WTC11 (cell line): ENCODE results near the gene GRIK2. TPM values are rescaled to one million over a fixed set of nuclear protein-coding genes. Genes with fewer than 3 reads are reported as not detected.

Experiments used
- ATAC-seq: fragments of 200-7000 bp; cut with Tn5 transposase; 2 replicates; pipeline ENCODE4 v1.10.0; 2021; ENCODE audit warnings: mild to moderate bottlenecking, moderate library complexity
- CTCF ChIA-PET: fragments of 300-600 bp; sonication (Branson Sonifier 250); formaldehyde crosslinking; loops from one replicate; lab custom pipeline; 2021; ENCODE audit warnings: antibody characterized with exemption; lab: Charles Lee
- POLR2A ChIA-PET: fragments of 350-600 bp; sonication (Branson Sonifier 250); formaldehyde crosslinking; loops from one replicate; lab custom pipeline; 2021; ENCODE audit warnings: antibody characterized with exemption; lab: Charles Lee
- DNase-seq: peaks from one replicate; pipeline ENCODE4 v3.0.0; 2021; ENCODE audit warnings: low spot score
- H3K27ac Mint-ChIP-seq: 2 replicates; pipeline ENCODE4 v1.8.0; 2021; ENCODE audit warnings: mixed read lengths
- H3K27me3 Mint-ChIP-seq: 2 replicates; pipeline ENCODE4 v1.8.0; 2021; ENCODE audit warnings: low read depth, mild to moderate bottlenecking, moderate library complexity, mixed read lengths
- H3K36me3 Mint-ChIP-seq: 2 replicates; pipeline ENCODE4 v1.8.0; 2021; ENCODE audit warnings: mixed read lengths
- H3K4me1 Mint-ChIP-seq: 2 replicates; pipeline ENCODE4 v1.8.0; 2022; ENCODE audit warnings: mixed read lengths
- H3K4me3 Mint-ChIP-seq: 2 replicates; pipeline ENCODE4 v1.8.0; 2021; ENCODE audit warnings: mild to moderate bottlenecking, moderate library complexity, mixed read lengths
- H3K9me3 Mint-ChIP-seq: 2 replicates; pipeline ENCODE4 v1.8.0; 2021; ENCODE audit warnings: mixed read lengths
- AFF4 ChIP-seq: sonication (generic); formaldehyde crosslinking; IDR thresholded peaks from 2 replicates; pipeline ENCODE4 v1.8.1; 2023; ENCODE audit warnings: mild to moderate bottlenecking, missing genetic modification reagents, borderline replicate concordance
- ATF2 ChIP-seq: sonication (generic); formaldehyde crosslinking; IDR thresholded peaks from 2 replicates; pipeline ENCODE4 v1.8.1; 2022; ENCODE audit warnings: low read depth, missing genetic modification reagents, borderline replicate concordance
- ATF3 ChIP-seq: sonication (generic); formaldehyde crosslinking; conservative IDR thresholded peaks from 2 replicates; pipeline ENCODE4 v1.8.1; 2022; ENCODE audit warnings: mild to moderate bottlenecking, missing genetic modification reagents
- CREM ChIP-seq: sonication (generic); formaldehyde crosslinking; IDR thresholded peaks from 2 replicates; pipeline ENCODE4 v1.8.1; 2022; ENCODE audit warnings: mild to moderate bottlenecking, missing genetic modification reagents, moderate library complexity
- ETV6 ChIP-seq: sonication (generic); formaldehyde crosslinking; IDR thresholded peaks from 2 replicates; pipeline ENCODE4 v1.8.1; 2022; ENCODE audit warnings: mild to moderate bottlenecking, missing genetic modification reagents
- HMGXB4 ChIP-seq: sonication (generic); formaldehyde crosslinking; IDR thresholded peaks from 2 replicates; pipeline ENCODE4 v1.8.1; 2023; ENCODE audit warnings: mild to moderate bottlenecking, moderate library complexity, missing genetic modification reagents
- IRF1 ChIP-seq: sonication (generic); formaldehyde crosslinking; IDR thresholded peaks from 2 replicates; pipeline ENCODE4 v1.8.0; 2023; ENCODE audit warnings: missing genetic modification reagents
- JUN ChIP-seq: sonication (generic); formaldehyde crosslinking; IDR thresholded peaks from 2 replicates; pipeline ENCODE4 v1.8.0; 2023; ENCODE audit warnings: mild to moderate bottlenecking, missing genetic modification reagents
- MLX ChIP-seq: sonication (generic); formaldehyde crosslinking; IDR thresholded peaks from 2 replicates; pipeline ENCODE4 v1.8.1; 2023; ENCODE audit warnings: mild to moderate bottlenecking, missing genetic modification reagents, moderate library complexity
- NR1H2 ChIP-seq: sonication (generic); formaldehyde crosslinking; IDR thresholded peaks from 2 replicates; pipeline ENCODE4 v1.9.0; 2021; ENCODE audit warnings: mild to moderate bottlenecking, moderate library complexity, missing genetic modification reagents
- PRDM15 ChIP-seq: sonication (generic); formaldehyde crosslinking; IDR thresholded peaks from 2 replicates; pipeline ENCODE4 v1.8.0; 2022; ENCODE audit warnings: missing genetic modification reagents
- PREB ChIP-seq: sonication (generic); formaldehyde crosslinking; IDR thresholded peaks from 2 replicates; pipeline ENCODE4 v1.8.1; 2022; ENCODE audit warnings: mild to moderate bottlenecking, missing genetic modification reagents, moderate library complexity, borderline replicate concordance
- RELA ChIP-seq: sonication (generic); formaldehyde crosslinking; IDR thresholded peaks from 2 replicates; pipeline ENCODE4 v1.8.1; 2022; ENCODE audit warnings: missing genetic modification reagents, mild to moderate bottlenecking, borderline replicate concordance
- SOX15 ChIP-seq: fragments of 250-450 bp; sonication (Bioruptor Pico); IDR thresholded peaks from 2 replicates; pipeline ENCODE4 v1.9.0; 2021; ENCODE audit warnings: mild to moderate bottlenecking
- STAT6 ChIP-seq: sonication (generic); formaldehyde crosslinking; conservative IDR thresholded peaks from 2 replicates; pipeline ENCODE4 v1.8.1; 2023; ENCODE audit warnings: mild to moderate bottlenecking, low read depth, missing genetic modification reagents, moderate library complexity
- TCF7 ChIP-seq: sonication (generic); formaldehyde crosslinking; IDR thresholded peaks from 2 replicates; pipeline ENCODE4 v1.8.0; 2022; ENCODE audit warnings: mild to moderate bottlenecking, low read depth, missing genetic modification reagents, moderate library complexity
- ZNF232 ChIP-seq: sonication (generic); formaldehyde crosslinking; IDR thresholded peaks from 2 replicates; pipeline ENCODE4 v1.8.0; 2022; ENCODE audit warnings: mild to moderate bottlenecking, missing genetic modification reagents
- ZNF396 ChIP-seq: fragments of 250-450 bp; sonication (Bioruptor Pico); IDR thresholded peaks from 2 replicates; pipeline ENCODE4 v1.8.0; 2021; ENCODE audit warnings: mild to moderate bottlenecking, moderate library complexity, borderline replicate concordance
- total RNA-seq: library from RNA; stranded (reverse); gene quantifications from 3 replicates; pipeline ENCODE4 v1.2.3, GENCODE V29; 2021

The GRIK2 gene
- total RNA-seq, 1 experiment from 2014 or later, result 2.7 TPM

- no peak overlapping the region for H3K4me3 Mint-ChIP-seq
- DNase-seq (no peak), ATAC-seq (no peak)
- no peaks in the 10 kb centered on the region for H3K9me3 Mint-ChIP-seq
- H3K27ac Mint-ChIP-seq, result 0 out of 2 replicates have a peak overlapping the region, but pooled peaks have one; percentile 55
- TF ChIP-seq JUN (CRISPR knock-in tag), result no peak
- TF ChIP-seq PREB (CRISPR knock-in tag), result no peak
- no peak for TF ChIP-seq ZNF396 (CRISPR knock-in tag)
- TF ChIP-seq CREM (CRISPR knock-in tag), result no peak
- no peak for TF ChIP-seq MLX
- no peak for TF ChIP-seq IRF1 (CRISPR knock-in tag)
- no peak for TF ChIP-seq STAT6
- no peak for TF ChIP-seq ETV6 (CRISPR knock-in tag)
- POLR2A ChIA-PET, result no interaction called here
- peaks cover 10% of the 10 kb centered on the region for H3K4me1 Mint-ChIP-seq
- H3K27me3 Mint-ChIP-seq, result no peaks in the 10 kb centered on the region
- CTCF ChIA-PET, result interaction anchor here (0.5 to 0.6 kb wide), 2 partner anchors 180 to 336 kb away, joined by 3 read pairs; no protein-coding TSS in a partner anchor
- no peaks in the 10 kb centered on the region for H3K36me3 Mint-ChIP-seq
These were observed 92.6 kb downstream of the GRIK2 start for GRCh38 chr6:101486124-101486523.

GRCh38 chr6:101486726-101487125 is 93.2 kb downstream of the GRIK2 start:
- peak overlapping the region; percentile 63; the same call in 1 of the 2 replicates for H3K27ac Mint-ChIP-seq
- H3K4me3 Mint-ChIP-seq, result no peak overlapping the region
- no peaks in the 10 kb centered on the region for H3K36me3 Mint-ChIP-seq
- ATAC-seq, result no peak
- POLR2A ChIA-PET, result no interaction called here
- no peak for DNase-seq
- no peaks in the 10 kb centered on the region for H3K9me3 Mint-ChIP-seq
- CTCF ChIA-PET, result no interaction called here
- H3K4me1 Mint-ChIP-seq, result peaks cover 10% of the 10 kb centered on the region
- no peaks in the 10 kb centered on the region for H3K27me3 Mint-ChIP-seq
- TF ChIP-seq RELA (CRISPR knock-in tag) (no peak), HMGXB4 (CRISPR knock-in tag) (no peak), TCF7 (CRISPR knock-in tag) (no peak), ATF2 (CRISPR knock-in tag) (no peak), AFF4 (CRISPR knock-in tag) (no peak), PRDM15 (CRISPR knock-in tag) (no peak), ATF3 (CRISPR knock-in tag) (no peak), ZNF396 (CRISPR knock-in tag) (no peak), ZNF232 (CRISPR knock-in tag) (no peak), NR1H2 (CRISPR knock-in tag) (no peak), CREM (CRISPR knock-in tag) (no peak), SOX15 (no peak)
